KOPT-K1 (cell line): ENCODE data around the gene PI4KB.

Source experiments
- H3K27ac ChIP-seq: fragments of 200-600 bp; sonication (generic); 2 replicates; pipeline ENCODE4 v1.5.1; 2016; ENCODE audit warnings: antibody characterized with exemption, mild to moderate bottlenecking, low read depth, low read length; ENCODE audit not compliant: poor library complexity, severe bottlenecking
- H3K36me3 ChIP-seq: fragments of 200-600 bp; sonication (generic); 2 replicates; pipeline ENCODE4 v1.5.1; 2017; ENCODE audit warnings: antibody characterized with exemption, mild to moderate bottlenecking, low read length, moderate library complexity; ENCODE audit not compliant: insufficient read depth
- H3K9me3 ChIP-seq: fragments of 200-600 bp; sonication (generic); 2 replicates; pipeline ENCODE4 v1.5.1; 2017; ENCODE audit warnings: antibody characterized with exemption, low read length, mild to moderate bottlenecking; ENCODE audit not compliant: insufficient read depth, poor library complexity, severe bottlenecking

Gene PI4KB

DNA sequence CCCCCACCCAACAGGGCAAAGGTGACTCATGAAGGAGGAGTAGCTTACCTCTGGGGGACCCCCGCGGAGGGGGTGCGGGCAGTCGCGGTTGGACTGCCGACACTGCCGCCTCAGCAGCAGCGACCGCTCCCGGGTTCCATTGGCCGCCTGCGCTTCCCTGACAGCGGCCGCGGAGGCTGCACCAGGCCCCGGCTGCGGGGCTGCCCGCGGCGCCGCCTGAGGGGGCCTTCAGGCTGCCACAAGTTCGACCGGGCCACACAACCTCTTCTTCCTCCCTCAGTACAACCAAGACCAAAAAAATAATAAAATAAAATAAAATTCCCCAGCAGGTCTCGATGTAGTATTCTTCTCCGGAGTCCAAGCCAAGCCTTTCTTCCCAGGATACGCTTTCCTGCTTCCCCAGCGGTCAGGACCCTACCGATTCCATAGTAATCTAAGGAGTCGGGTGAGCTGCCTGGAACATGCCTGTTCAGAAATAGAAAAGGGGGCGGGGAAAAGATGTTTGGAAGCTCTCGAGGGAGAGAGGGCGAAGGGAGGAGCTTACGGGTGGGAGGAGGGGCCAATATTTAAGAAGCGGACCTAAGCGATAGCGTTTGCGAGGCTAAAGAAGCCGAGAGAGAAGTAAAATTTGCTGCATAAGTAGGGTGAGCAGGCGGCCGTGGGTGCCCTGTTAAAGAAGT lies at the start of gene PI4KB:
PI4KB (minus strand) TSS at position 194 of the 680 bp plus-strand sequence. CDS start 10,935 bp downstream, outside the sequence.
- Histone ChIP-seq H3K27ac (peak within 1 kb of the TSS; percentile 72), H3K36me3 (peaks cover 32% of the 10 kb centered on the region), H3K9me3 (no peaks in the 10 kb centered on the region)

DNA sequence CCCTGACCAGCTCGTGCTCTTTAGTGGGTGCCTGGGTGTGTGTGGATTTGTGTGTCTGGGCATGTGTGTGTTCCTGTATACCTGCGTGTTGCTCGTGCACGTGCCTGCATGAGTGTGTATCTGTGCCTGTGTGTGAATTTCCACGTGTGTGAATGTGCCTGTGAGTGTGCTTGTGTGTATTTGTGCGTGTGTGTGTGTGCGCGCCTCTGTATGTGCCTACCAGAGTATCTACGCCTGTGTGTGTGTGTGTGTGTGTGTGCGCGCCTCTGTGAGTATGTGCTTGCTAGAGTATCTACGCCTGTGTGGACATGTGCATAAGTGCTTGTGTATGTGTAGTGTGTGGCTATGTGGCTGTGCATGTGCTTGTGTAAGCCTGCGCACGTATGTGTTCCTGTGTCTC lies 46.0 kb upstream of the PI4KB start:
- no peaks in the 10 kb centered on the region for H3K36me3 ChIP-seq
- H3K27ac ChIP-seq: no peak overlapping the region
- no peaks in the 10 kb centered on the region for H3K9me3 ChIP-seq

DNA sequence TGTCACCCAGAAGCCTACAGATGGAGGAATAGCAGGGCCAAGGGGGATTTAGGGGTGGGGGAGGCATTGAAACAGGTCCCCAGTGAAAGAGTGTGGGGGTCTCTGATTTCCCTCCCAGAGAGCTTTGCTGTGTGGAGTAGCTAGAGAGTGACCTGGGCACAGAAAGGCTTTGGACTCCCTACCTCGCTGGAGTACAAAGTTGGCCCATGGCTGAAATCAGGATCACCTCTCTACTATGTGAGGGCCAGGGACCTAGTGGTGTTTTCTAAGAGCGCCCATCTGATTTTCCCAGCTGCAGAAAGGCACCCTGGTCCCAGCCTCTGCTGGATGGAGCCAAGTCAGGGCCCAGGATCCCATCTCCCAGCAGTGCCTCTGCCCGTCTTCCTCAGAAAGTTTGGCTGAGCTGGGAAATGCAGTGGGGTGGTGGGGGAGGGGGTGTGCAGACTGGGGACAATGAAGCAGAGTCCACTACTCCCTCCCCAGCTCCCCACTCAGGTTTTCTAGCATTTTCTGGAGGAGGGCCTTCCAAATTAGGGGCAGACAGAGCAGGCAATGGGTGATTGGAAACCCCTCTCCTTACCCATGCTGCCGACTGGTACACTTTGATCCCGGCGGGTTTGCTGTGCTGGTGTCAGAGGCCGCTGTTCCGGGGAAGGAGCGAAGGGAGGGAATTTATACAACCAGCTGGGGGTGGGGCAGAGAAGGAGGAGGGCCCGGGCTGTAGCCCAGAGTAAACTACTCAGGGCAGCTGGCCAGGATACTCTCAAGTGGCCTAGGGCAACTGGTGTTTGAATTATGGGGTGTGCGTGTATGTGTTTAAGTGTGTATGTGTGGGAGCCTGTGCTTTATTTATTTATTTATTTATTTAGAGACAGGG lies 45.1 kb upstream of the PI4KB start, which contains the start of gene SELENBP1:
SELENBP1 (minus strand) TSS at position 648 of the 877 bp plus-strand sequence; CDS start at position 584, 64 bp downstream.
- H3K9me3 ChIP-seq: no peaks in the 10 kb centered on the region
- no peak within 1 kb of the TSS for H3K27ac ChIP-seq
- no peaks in the 10 kb centered on the region for H3K36me3 ChIP-seq

DNA sequence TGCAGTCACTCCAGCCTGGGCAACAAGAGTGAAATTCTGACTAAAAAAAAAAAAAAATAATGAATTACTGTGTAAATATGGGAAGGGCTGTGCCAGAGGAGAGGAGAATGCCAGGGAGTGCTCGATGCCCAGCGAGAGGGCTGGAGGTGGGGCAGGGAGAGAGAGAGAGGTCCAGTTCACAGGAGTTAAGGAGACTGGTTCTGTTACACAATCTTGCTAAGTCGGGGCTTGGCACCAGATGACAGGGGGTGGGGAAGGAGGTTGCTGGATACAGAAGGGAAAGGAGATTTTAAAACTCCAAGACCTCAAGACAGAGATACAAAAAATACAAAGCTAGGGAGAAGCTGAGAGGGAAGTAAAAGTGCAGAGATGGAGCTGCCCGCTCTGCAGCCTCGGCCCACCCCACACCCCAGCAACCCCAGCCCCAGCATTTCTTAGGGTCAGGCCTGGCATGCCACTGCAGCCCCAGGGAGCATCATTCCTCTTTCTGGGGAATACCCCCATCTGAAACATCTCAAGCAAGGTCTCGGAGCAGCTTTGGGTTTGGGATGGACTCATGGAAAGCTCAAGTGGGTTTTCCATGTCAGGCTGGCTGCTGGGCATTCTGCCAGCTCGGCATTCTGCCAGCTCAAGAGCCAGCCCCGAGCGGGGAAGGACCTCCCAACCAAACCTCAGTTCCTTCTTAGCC lies 44.3 kb upstream of the PI4KB start:
- Histone ChIP-seq H3K9me3 (no peaks in the 10 kb centered on the region), H3K36me3 (no peaks in the 10 kb centered on the region), H3K27ac (no peak overlapping the region)

DNA sequence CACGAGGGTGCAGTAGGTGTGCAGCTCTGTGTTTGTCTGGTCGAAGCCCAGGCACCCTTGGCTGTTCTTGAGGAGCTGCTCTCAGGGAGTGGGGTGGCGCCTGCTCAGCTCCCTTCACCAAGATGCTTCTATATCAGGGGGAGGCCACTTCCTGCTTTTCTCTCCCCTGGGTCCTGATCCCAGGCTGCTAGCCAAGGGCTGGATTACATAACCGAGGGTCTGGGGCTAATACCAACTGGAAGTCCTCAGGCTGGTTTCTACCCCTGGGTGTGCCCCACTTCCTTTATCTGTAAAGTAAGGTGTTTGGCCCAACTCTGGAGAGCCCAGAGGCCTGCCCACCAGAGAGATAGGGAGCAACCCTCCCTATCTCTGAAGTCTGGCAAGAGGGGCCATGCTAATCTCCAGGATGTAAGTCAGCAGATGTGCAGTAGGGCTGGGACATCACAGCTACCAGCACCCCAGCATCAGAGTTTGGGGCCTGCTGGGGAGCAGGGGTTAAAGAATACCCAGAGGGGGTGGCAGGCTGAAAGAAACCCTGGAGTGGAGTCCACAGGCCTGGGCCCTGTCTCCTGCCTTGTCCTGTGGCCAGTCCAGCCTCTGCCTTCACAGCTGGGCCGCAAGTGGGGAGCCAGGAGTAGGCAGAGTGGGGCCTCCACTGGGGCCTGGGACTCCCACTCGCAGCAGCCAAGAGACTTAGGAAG lies 43.1 kb upstream of the PI4KB start:
- Histone ChIP-seq H3K27ac (peak overlapping the region; percentile 32), H3K9me3 (no peaks in the 10 kb centered on the region), H3K36me3 (no peaks in the 10 kb centered on the region)

DNA sequence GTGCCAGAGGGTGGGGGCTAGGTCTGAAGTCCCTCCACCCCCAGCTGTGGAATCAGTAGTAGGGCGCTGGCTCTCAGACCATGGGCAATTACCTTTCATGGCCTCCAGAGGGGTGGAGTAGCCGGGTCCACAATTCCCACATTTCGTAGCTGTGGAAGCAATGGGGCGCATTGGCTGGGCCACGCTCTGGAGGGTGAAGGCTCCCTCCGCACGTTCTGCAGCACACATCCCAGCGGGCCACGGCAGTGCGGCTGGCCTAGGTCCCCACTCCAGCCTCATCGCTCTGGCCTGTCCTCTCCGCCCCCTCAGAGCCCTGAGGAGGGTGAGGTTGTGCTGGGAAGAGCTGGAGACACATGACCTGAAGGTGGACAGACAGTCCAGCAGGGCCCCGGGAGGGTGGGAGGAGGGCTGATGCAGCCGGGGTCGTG lies 42.4 kb upstream of the PI4KB start:
- Histone ChIP-seq H3K27ac (no peak overlapping the region), H3K36me3 (no peaks in the 10 kb centered on the region)

DNA sequence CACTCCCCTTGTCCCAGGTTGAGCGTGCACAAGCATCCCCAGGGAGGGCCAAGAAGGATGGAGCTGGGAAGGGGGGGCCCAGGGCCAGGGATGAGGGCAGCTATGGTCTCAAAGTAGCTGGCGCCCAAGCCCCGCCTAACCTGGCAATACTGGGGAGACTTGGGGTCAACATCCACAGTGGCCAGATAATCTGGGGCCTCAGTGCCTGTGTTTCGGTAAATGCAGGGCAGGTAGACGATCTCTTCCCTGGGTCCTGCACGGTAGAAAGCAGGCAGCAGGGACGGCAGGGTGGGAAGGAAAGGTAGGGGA lies 42.0 kb upstream of the PI4KB start:
- no peaks in the 10 kb centered on the region for H3K9me3 ChIP-seq
- H3K27ac ChIP-seq: no peak overlapping the region
- H3K36me3 ChIP-seq: no peaks in the 10 kb centered on the region

More for the DNA sequence above, 42.4 kb upstream of the PI4KB start:
- no peaks in the 10 kb centered on the region for H3K9me3 ChIP-seq

DNA sequence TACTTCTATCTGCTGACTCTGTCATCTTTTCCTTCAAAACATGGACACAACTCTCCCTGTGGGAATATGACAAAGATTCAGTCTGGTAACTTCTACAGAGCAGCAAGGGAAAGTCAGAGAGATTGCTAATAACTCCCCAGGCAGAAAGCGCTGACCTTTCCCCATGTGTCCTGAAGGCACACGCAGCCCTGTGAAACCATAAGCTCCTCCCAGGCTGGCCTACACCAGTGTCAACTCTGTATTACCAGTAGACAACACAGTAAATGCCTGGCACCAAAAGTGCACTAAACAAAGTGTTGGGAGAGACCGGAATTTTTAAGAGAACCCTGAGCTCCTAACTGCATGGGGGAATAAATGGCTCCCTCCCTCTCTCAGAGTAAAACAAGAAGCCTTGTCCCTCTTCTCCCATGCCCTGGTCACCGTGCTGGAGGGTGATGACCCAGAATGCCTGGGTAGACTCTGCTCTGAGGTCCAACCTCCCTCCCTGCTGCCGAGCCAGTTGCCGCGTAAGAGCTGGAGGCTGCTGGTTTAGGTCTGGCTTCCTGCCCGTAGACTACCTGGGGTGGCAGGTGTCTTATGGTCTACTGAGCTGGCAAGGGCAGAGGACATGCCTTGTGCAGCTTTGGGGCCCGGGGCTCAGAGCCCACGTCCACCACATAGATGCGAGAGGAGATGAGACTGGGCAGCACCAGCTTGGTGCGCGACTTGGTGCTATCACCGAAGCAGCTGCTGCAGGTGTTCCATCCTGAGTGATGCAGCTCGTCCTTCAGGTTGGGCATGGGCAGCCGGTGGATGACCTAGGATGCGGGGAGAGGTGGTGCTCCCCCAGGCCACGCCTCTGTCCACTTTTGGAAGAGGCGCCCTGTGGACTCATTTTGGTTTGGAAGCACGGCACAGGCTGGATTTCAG lies 41.4 kb upstream of the PI4KB start:
- H3K36me3 ChIP-seq: no peaks in the 10 kb centered on the region
- H3K9me3 ChIP-seq: peaks cover 1% of the 10 kb centered on the region
- H3K27ac ChIP-seq: no peak overlapping the region

DNA sequence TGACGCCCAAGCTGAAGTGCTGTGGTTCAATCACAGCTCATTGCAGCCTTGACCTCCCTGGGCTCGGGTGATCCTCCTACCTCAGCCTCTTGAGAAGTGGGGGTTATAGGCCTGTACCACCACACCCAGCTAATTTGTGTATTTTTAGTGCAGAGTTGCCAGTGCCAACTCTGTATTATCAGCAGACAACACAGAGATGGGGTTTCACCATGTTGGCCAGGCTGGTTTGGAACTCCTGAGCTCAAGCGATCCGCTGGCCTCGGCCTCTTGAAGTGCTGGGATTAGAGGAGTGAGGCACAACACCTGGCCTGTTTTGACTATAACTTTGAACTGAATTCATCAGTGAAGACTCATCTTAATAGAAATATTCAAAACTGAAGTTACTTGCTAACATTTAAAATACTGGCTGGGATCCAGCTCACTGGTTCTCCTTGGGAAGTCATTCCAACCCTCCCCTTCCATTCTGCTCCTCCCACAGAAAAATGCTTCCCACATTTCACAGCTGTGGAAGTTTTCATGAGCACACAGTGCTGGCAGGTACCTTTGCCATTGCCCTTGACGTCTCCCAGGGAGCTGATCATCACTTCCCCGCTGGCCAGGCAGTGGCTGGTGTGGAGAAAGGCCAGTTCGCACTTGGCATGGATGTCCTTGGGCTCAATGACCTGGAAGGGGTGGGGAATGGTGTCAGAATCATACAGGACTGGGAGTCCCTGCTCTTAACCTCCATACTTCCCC lies 40.6 kb upstream of the PI4KB start:
- H3K9me3 ChIP-seq: peaks cover 9% of the 10 kb centered on the region
- no peak overlapping the region for H3K27ac ChIP-seq
- no peaks in the 10 kb centered on the region for H3K36me3 ChIP-seq

DNA sequence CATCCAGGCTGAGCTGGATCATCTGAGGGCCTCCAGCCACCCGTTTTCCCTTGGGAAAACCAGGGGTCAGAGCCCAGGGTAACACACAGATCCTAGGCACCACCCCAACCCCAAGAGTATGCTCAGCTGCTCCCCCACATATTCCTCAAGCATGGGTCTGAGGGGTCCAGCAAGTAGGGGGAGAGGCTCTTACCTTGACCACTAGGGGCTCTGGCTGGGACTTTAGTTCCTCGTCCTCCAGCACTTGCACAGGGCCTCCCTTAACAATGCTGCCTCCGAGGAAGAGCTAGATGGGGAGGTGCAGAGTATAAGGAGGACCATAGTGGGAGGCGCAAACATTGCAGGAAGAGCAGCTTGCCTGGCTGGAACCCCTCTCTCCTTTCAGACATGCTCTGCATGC lies 37.8 kb upstream of the PI4KB start:
- Histone ChIP-seq H3K9me3 (peaks cover 26% of the 10 kb centered on the region), H3K27ac (no peak overlapping the region), H3K36me3 (no peaks in the 10 kb centered on the region)

DNA sequence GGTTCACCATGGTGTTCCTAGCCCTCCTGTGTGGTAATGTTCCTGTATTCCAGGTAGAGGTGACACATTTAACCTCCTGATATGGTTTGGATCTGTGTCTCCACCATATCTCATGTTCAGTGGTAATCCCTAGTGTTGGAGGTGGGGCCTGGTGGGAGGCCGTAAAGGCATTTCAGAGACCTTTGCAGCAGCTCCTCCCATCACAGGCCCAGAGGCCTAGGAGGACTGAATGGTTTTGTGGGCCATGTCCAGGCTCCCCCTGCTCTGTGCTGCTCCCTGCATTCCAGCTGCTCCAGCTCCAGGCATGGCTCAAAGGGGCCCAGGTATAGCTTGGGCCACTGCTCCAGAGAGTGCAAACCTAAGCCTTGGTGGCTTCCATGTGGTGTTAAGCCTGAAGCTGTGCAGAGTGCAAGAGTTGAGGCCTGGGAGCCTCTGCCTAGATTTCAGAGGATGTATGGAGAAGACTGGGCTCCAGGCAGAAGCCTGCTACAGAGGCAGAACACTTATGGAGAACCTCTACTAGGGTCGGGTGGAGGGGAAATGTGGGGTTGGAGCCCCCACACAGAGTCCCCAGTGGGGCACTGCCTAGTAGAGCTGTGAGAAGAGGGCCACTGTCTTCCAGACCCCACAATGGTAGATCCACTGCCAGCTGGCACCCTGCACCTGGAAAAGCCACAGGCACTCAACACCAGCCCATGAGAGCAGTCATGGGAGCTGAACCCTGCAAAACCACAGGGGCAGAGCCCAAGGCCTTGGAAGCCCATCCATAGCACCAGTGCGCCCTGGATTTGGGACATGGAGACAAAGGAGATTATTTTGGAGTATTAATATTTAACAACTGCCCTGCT lies 35.3 kb upstream of the PI4KB start:
- Histone ChIP-seq H3K36me3 (no peaks in the 10 kb centered on the region), H3K27ac (no peak overlapping the region), H3K9me3 (peaks cover 26% of the 10 kb centered on the region)

DNA sequence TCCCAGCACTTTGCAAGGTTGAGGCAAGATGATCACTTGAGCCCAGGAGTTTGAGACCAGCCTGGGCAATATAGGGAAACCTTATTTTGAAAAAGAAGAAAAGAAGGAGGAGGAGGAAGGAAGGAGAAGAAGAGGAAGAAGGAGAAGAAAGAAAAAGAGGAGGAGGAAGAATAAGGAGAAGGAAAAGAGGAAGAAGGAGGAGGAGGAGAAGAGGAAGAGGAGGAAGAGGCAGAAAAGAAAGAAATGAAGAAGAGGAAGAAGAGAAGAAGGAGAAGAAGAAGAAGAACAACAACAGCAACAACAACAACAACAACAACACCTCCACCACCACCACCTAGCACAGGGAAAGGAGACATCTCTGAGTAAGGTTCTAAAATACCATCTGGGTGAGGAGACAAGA lies 34.7 kb upstream of the PI4KB start:
- Histone ChIP-seq H3K9me3 (peaks cover 26% of the 10 kb centered on the region), H3K27ac (no peak overlapping the region), H3K36me3 (no peaks in the 10 kb centered on the region)

DNA sequence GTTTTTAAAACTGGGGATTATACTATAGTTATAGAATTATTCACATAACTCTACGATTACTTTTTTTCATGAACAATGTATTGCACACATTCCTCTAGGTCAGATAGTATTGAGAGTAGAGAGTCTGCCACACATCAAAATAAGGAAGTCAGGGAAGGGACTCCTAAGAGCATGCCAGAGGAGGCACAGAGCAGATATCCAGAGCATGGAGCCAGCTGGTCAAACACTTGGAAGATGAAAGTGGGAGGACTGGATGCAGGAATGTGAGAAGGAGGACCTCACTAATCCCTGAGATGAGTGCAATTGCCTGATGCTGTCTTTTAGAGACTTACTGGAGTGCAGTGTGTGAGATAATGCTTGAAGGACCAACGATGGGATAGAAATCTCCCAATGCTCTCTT lies 29.5 kb upstream of the PI4KB start:
- H3K36me3 ChIP-seq: no peaks in the 10 kb centered on the region
- no peak overlapping the region for H3K27ac ChIP-seq
- H3K9me3 ChIP-seq: peaks cover 15% of the 10 kb centered on the region
